ENCODE results near the gene ACO2.

ACO2 gene

DNA sequence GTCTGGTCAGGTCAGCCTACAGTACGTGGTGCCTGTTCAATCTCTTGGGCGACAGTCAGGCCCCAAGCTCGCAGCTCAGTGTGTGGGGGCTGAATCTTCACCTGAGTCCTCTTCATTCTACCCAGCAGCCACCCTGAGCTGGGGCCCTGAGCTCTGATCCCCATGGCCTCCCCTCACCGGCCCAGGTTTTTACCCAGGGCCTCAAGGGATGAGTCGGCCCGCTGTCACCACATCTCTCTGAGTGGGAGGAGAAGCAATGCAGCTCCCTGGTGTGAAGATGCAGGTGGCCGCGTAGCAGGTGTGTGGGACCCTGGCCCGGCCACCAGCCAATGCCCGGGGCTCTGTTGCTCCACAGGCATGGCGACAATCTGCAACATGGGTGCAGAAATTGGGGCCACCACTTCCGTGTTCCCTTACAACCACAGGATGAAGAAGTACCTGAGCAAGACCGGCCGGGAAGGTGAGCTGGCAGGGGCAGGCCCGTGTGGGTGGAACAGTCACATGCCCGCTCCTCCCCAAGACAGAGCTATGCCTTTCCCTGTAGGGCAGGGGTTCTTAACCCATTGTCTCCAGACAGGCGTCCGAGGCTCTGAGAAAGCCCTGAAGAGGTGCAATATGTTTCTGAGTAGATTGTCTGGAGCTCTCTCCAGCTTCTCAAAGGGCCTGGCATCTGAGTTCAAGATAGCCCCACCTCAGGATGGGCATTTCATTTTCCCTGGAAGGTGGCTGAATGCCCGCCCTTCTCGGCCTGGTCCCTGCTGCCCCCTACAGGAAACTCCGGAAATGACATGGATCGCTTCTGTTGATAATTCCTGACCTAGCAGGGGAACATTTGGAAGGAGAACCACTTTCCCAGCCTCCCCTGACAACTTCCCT is 48.5 kb downstream of the ACO2 start:
- no peaks in the 10 kb centered on the region for H3K9me2 ChIP-seq (replicated peaks; ENCODE audit: low read depth, low read length)
- H3K79me2 ChIP-seq (ENCODE audit: insufficient read depth, low read length), result no peaks in the 10 kb centered on the region
- TF ChIP-seq, protein P1, sequence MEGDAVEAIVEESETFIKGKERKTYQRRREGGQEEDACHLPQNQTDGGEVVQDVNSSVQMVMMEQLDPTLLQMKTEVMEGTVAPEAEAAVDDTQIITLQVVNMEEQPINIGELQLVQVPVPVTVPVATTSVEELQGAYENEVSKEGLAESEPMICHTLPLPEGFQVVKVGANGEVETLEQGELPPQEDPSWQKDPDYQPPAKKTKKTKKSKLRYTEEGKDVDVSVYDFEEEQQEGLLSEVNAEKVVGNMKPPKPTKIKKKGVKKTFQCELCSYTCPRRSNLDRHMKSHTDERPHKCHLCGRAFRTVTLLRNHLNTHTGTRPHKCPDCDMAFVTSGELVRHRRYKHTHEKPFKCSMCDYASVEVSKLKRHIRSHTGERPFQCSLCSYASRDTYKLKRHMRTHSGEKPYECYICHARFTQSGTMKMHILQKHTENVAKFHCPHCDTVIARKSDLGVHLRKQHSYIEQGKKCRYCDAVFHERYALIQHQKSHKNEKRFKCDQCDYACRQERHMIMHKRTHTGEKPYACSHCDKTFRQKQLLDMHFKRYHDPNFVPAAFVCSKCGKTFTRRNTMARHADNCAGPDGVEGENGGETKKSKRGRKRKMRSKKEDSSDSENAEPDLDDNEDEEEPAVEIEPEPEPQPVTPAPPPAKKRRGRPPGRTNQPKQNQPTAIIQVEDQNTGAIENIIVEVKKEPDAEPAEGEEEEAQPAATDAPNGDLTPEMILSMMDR (conservative IDR thresholded peaks at IDR 0.05; ENCODE audit: low read length), result peak; percentile 89
- no peak for TF ChIP-seq EZH2phosphoT487 (IDR thresholded peaks at IDR 0.05; ENCODE audit: borderline replicate concordance)
- H3K4me1 ChIP-seq (ENCODE audit: insufficient read depth, low read length, poor library complexity, severe bottlenecking), result peaks cover 5% of the 10 kb centered on the region
- H4K20me1 ChIP-seq (ENCODE audit: insufficient read depth, low read length, poor library complexity, severe bottlenecking), result no peaks in the 10 kb centered on the region
- no peak overlapping the region for H2AFZ ChIP-seq (ENCODE audit: low read length)
- H3K27me3 ChIP-seq (ENCODE audit: insufficient read depth, low read length, poor library complexity, severe bottlenecking), result no peaks in the 10 kb centered on the region
- H3K4me2 ChIP-seq (ENCODE audit: low read depth, low read length, poor library complexity, severe bottlenecking), result no peak overlapping the region
- H3F3A ChIP-seq (ENCODE audit: low read depth), result no peaks in the 10 kb centered on the region
- peaks cover 60% of the 10 kb centered on the region; the same call in 1 of the 2 replicates for H3K36me3 ChIP-seq (ENCODE audit: insufficient read depth, low read length)
- H3K4me3 ChIP-seq (ENCODE audit: low read length, poor library complexity, severe bottlenecking), result no peak overlapping the region
- H3K9ac ChIP-seq (ENCODE audit: low read depth, low read length, poor library complexity, severe bottlenecking), result no peak overlapping the region
- H3K9me3 ChIP-seq (ENCODE audit: insufficient read depth, low read depth, low read length), result no peaks in the 10 kb centered on the region

DNA sequence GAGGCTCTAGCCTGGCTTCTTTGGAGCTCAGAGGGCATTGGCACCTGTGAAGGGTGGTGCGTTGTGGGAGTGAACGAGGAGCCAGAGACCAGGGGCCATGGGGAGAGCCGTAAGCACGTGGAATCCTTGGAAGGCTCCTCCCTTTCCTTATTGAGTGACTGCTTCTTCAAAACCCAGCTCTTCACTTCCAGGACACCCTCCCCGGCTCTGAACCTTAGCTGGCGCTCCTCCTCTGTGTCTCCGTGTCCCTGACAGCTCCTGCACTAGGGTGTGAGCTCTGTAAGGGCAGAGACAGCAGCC is 49.1 kb downstream of the ACO2 start:
- Histone ChIP-seq H3K36me3 (ENCODE audit: insufficient read depth, low read length) (peaks cover 56% of the 10 kb centered on the region; the same call in 1 of the 2 replicates), H3K79me2 (ENCODE audit: insufficient read depth, low read length) (no peaks in the 10 kb centered on the region), H3K9me3 (ENCODE audit: insufficient read depth, low read depth, low read length) (no peaks in the 10 kb centered on the region), H3K27me3 (ENCODE audit: insufficient read depth, low read length, poor library complexity, severe bottlenecking) (no peaks in the 10 kb centered on the region), H4K20me1 (ENCODE audit: insufficient read depth, low read length, poor library complexity, severe bottlenecking) (no peaks in the 10 kb centered on the region), H3K4me1 (ENCODE audit: insufficient read depth, low read length, poor library complexity, severe bottlenecking) (no peaks in the 10 kb centered on the region), H3F3A (ENCODE audit: low read depth) (no peaks in the 10 kb centered on the region), H2AFZ (ENCODE audit: low read length) (no peak overlapping the region), H3K9ac (ENCODE audit: low read depth, low read length, poor library complexity, severe bottlenecking) (no peak overlapping the region), H3K4me3 (ENCODE audit: low read length, poor library complexity, severe bottlenecking) (no peak overlapping the region), H3K4me2 (ENCODE audit: low read depth, low read length, poor library complexity, severe bottlenecking) (no peak overlapping the region), H3K9me2 (replicated peaks; ENCODE audit: low read depth, low read length) (no peaks in the 10 kb centered on the region)
- TF ChIP-seq, protein P1 (conservative IDR thresholded peaks at IDR 0.05; ENCODE audit: low read length), result peak; percentile 5; the same call in 1 of the 2 replicates
- TF ChIP-seq EZH2phosphoT487 (IDR thresholded peaks at IDR 0.05; ENCODE audit: borderline replicate concordance), result no peak

DNA sequence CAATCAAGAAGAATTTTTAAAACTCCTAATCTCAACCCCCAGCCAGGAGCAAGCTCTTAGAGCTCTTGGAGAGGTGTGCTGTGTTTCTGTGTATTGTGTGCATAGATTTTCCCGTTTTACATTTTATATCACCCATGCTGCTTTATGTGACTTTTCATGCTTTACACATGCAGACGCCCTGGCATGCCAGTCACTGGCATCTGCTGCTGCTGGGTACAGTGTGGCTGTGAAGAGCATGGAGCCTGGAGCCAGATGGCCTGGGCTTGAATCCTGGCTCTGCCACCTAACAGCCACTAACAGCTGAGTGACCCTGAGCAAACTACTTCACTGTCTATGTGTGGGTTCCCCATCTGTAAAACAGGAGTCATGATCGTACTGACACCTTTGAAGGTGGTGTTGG is 52.2 kb downstream of the ACO2 start:
- no peaks in the 10 kb centered on the region for H3K27me3 ChIP-seq (ENCODE audit: insufficient read depth, low read length, poor library complexity, severe bottlenecking)
- no peak overlapping the region for H3K4me2 ChIP-seq (ENCODE audit: low read depth, low read length, poor library complexity, severe bottlenecking)
- H2AFZ ChIP-seq (ENCODE audit: low read length), result no peak overlapping the region
- no peaks in the 10 kb centered on the region for H3K9me3 ChIP-seq (ENCODE audit: insufficient read depth, low read depth, low read length)
- H3K79me2 ChIP-seq (ENCODE audit: insufficient read depth, low read length), result no peaks in the 10 kb centered on the region
- TF ChIP-seq, protein P1 (conservative IDR thresholded peaks at IDR 0.05; ENCODE audit: low read length), result no peak
- no peak for TF ChIP-seq EZH2phosphoT487 (IDR thresholded peaks at IDR 0.05; ENCODE audit: borderline replicate concordance)
- no peaks in the 10 kb centered on the region for H4K20me1 ChIP-seq (ENCODE audit: insufficient read depth, low read length, poor library complexity, severe bottlenecking)
- no peaks in the 10 kb centered on the region for H3F3A ChIP-seq (ENCODE audit: low read depth)
- no peak overlapping the region for H3K9ac ChIP-seq (ENCODE audit: low read depth, low read length, poor library complexity, severe bottlenecking)
- no peaks in the 10 kb centered on the region for H3K4me1 ChIP-seq (ENCODE audit: insufficient read depth, low read length, poor library complexity, severe bottlenecking)
- H3K9me2 ChIP-seq (replicated peaks; ENCODE audit: low read depth, low read length), result no peaks in the 10 kb centered on the region
- peaks cover 38% of the 10 kb centered on the region; the same call in 1 of the 2 replicates for H3K36me3 ChIP-seq (ENCODE audit: insufficient read depth, low read length)
- no peak overlapping the region for H3K4me3 ChIP-seq (ENCODE audit: low read length, poor library complexity, severe bottlenecking)
